OCI-LY7 (cell line): ENCODE results near the gene FBN1. TPM values are rescaled to one million over a fixed set of nuclear protein-coding genes. Genes with fewer than 3 reads are reported as not detected.

ENCODE experiments used
- BruUV-seq: library from RNA; stranded (reverse); fragments of 400-500 nt; replicated peaks from 2 replicates; lab custom pipeline; 2021; lab: Mats Ljungman, UMichigan
- CTCF ChIA-PET: fragments of 300-600 bp; sonication (Branson Sonifier 250); formaldehyde crosslinking; loops from one replicate; lab custom pipeline; 2022; ENCODE audit warnings: antibody characterized with exemption; ENCODE audit not compliant: unreplicated experiment; lab: Charles Lee
- POLR2A ChIA-PET: fragments of 300-600 bp; sonication (Branson Sonifier 250); formaldehyde crosslinking; loops from one replicate; lab custom pipeline; 2022; ENCODE audit warnings: antibody characterized with exemption; lab: Charles Lee
- DNase-seq: peaks from one replicate; pipeline ENCODE4 v3.0.0-alpha.2; 2015; ENCODE audit warnings: low spot score
- H2AFZ ChIP-seq: fragments of 200-600 bp; sonication (generic), shearing (Covaris generic); 2 replicates; pipeline ENCODE4 v1.6.1; 2014; ENCODE audit warnings: mild to moderate bottlenecking, antibody characterized with exemption, low read length, moderate library complexity
- H3K27ac ChIP-seq: fragments of 200-600 bp; sonication (generic); 2 replicates; pipeline ENCODE4 v1.5.1; 2014; ENCODE audit warnings: mixed run types, low read depth, mild to moderate bottlenecking, moderate library complexity, low read length, inconsistent platforms; ENCODE audit not compliant: poor library complexity, severe bottlenecking
- H3K36me3 ChIP-seq: fragments of 200-600 bp; sonication (generic); 2 replicates; pipeline ENCODE4 v1.6.1; 2014; ENCODE audit warnings: mild to moderate bottlenecking, antibody characterized with exemption, low read length, moderate library complexity, mixed read lengths; ENCODE audit not compliant: insufficient read depth
- H3K4me1 ChIP-seq: fragments of 200-600 bp; sonication (generic); 2 replicates; pipeline ENCODE4 v1.5.1; 2014; ENCODE audit warnings: mild to moderate bottlenecking, low read length; ENCODE audit not compliant: insufficient read depth, poor library complexity, severe bottlenecking
- H3K4me2 ChIP-seq: fragments of 200-600 bp; sonication (generic); 2 replicates; pipeline ENCODE4 v1.6.1; 2014; ENCODE audit warnings: mild to moderate bottlenecking, low read length
- H3K4me3 ChIP-seq: fragments of 200-600 bp; sonication (generic); 2 replicates; pipeline ENCODE4 v1.5.1; 2014; ENCODE audit warnings: mild to moderate bottlenecking, low read depth, low read length; ENCODE audit not compliant: poor library complexity, severe bottlenecking
- H3K79me2 ChIP-seq: fragments of 200-600 bp; sonication (generic); 2 replicates; pipeline ENCODE4 v1.6.1; 2016; ENCODE audit warnings: low read depth, mild to moderate bottlenecking, low read length, moderate library complexity, mixed read lengths; ENCODE audit not compliant: insufficient read depth
- H3K9me2 ChIP-seq: fragments of 200-600 bp; sonication (generic); 2 replicates; pipeline ENCODE4 v1.6.1; 2016; ENCODE audit warnings: mild to moderate bottlenecking, low read length, mixed read lengths; ENCODE audit not compliant: insufficient read depth
- H3K9me3 ChIP-seq: fragments of 200-600 bp; sonication (generic); 2 replicates; pipeline ENCODE4 v1.6.1; 2014; ENCODE audit warnings: mild to moderate bottlenecking, mixed run types, low read length, mixed read lengths
- H4K20me1 ChIP-seq: fragments of 200-600 bp; sonication (generic); 2 replicates; pipeline ENCODE4 v1.6.1; 2014; ENCODE audit warnings: mild to moderate bottlenecking, antibody characterized with exemption, low read length, moderate library complexity, mixed read lengths; ENCODE audit not compliant: insufficient read depth
- CTCF ChIP-seq: fragments of 200-600 bp; sonication (generic); conservative IDR thresholded peaks from 2 replicates; pipeline ENCODE4 v1.5.1; 2014; ENCODE audit warnings: mild to moderate bottlenecking, antibody characterized with exemption, low read length, moderate library complexity, mixed read lengths
- EZH2phosphoT487 ChIP-seq: fragments of 200-600 bp; sonication (generic); IDR thresholded peaks from 2 replicates; pipeline ENCODE4 v1.6.1; 2018; ENCODE audit warnings: low read depth, borderline replicate concordance, mild to moderate bottlenecking, mixed run types, antibody characterized with exemption, low read length, moderate library complexity, mixed read lengths
- intact Hi-C: fragments of 100-400 bp; cut with micrococcal nuclease; formaldehyde crosslinking; loops from one replicate; pipeline ENCODE4 v1.10.0; 2022; ENCODE audit not compliant: unreplicated experiment
- total RNA-seq, 2 experiments: library from RNA; depleted of rRNA in 1 of 2; stranded (reverse); fragments of >200 nt in 1 of 2; shearing (Covaris generic) in 1 of 2; gene quantifications; 2 replicates each; pipeline ENCODE4 v1.2.3, GENCODE V29; 2014 to 2022

The FBN1 gene
- total RNA-seq, 2 experiments from 2014 or later, result 0.68 to 1.0 TPM

GRCh38 chr15:48603123-48603500 lies 42.4 kb downstream of the FBN1 start:
- POLR2A ChIA-PET, result interaction anchor here (0.5 to 0.7 kb wide), 2 partner anchors 518 to 1510 kb away, joined by 3 to 4 read pairs; no protein-coding TSS in a partner anchor
- Histone ChIP-seq H3K4me2 (no peak overlapping the region), H2AFZ (no peak overlapping the region), H3K9me2 (no peaks in the 10 kb centered on the region), H3K27ac (no peak overlapping the region), H4K20me1 (no peaks in the 10 kb centered on the region), H3K79me2 (no peaks in the 10 kb centered on the region), H3K9me3 (no peaks in the 10 kb centered on the region), H3K4me1 (no peaks in the 10 kb centered on the region), H3K4me3 (no peak overlapping the region), H3K36me3 (no peaks in the 10 kb centered on the region)
- TF ChIP-seq CTCF (no peak), EZH2phosphoT487 (no peak)
- BruUV-seq, result no TSS peak
- CTCF ChIA-PET, result no interaction called here
- no peak for DNase-seq
- intact Hi-C loops, result no loop called here

- TF ChIP-seq EZH2phosphoT487 (no peak), CTCF (no peak)
- Histone ChIP-seq H3K4me3 (no peak overlapping the region), H4K20me1 (no peaks in the 10 kb centered on the region), H3K36me3 (no peaks in the 10 kb centered on the region), H3K4me1 (no peaks in the 10 kb centered on the region), H3K9me3 (no peaks in the 10 kb centered on the region), H3K27ac (no peak overlapping the region), H3K9me2 (no peaks in the 10 kb centered on the region), H3K4me2 (no peak overlapping the region), H3K79me2 (no peaks in the 10 kb centered on the region), H2AFZ (no peak overlapping the region)
- CTCF ChIA-PET, result no interaction called here
- BruUV-seq, result no TSS peak
- POLR2A ChIA-PET, result interaction anchor here (0.7 kb wide), 1 partner anchor 518 kb away, joined by 3 read pairs; no protein-coding TSS in a partner anchor
- no peak for DNase-seq
- intact Hi-C loops, result no loop called here
Measured at GRCh38 chr15:48602358-48603122, 43.0 kb downstream of the FBN1 start.

- Histone ChIP-seq H3K36me3 (no peaks in the 10 kb centered on the region), H3K4me2 (no peak overlapping the region), H3K4me1 (no peaks in the 10 kb centered on the region), H2AFZ (no peak overlapping the region), H3K79me2 (no peaks in the 10 kb centered on the region), H3K4me3 (no peak overlapping the region), H3K9me2 (no peaks in the 10 kb centered on the region), H4K20me1 (no peaks in the 10 kb centered on the region), H3K9me3 (no peaks in the 10 kb centered on the region), H3K27ac (no peak overlapping the region)
- intact Hi-C loops, result no loop called here
- ChIA-PET POLR2A (no interaction called here), CTCF (no interaction called here)
- BruUV-seq, result no TSS peak
- no peak for DNase-seq
- TF ChIP-seq EZH2phosphoT487, result no peak
- no peak for TF ChIP-seq CTCF
Measured at GRCh38 chr15:48601095-48601494, 44.4 kb downstream of the FBN1 start.
